A549 (cell line): Measurements from ENCODE around the gene MEPCE. TPM values are rescaled to one million over a fixed set of nuclear protein-coding genes. Genes with fewer than 3 reads are reported as not detected.
A peak's percentile ranks its signal among the peaks of the same experiment; 100 is the strongest.

Experiments
- ATAC-seq, 2 experiments: fragments of 200-7000 bp in 1 of 2; fragments of >200 bp in 1 of 2; cut with Nextera tagmentation in 1 of 2; cut with Tn5 transposase in 1 of 2; 3 replicates each; pipeline versions ENCODE4 v1.8.0 to v1.9.1; 2018 to 2020; ENCODE audit warnings: mild to moderate bottlenecking in 1 of 2, moderate library complexity in 1 of 2
- CTCF ChIA-PET: fragments of 300-600 bp; sonication (Branson Sonifier 250); formaldehyde crosslinking; extraction: SDS; loops from one replicate; lab custom pipeline; 2021; ENCODE audit warnings: antibody characterized with exemption, inconsistent platforms; lab: Yijun Ruan, JAX
- POLR2A ChIA-PET: fragments of 350-600 bp; formaldehyde crosslinking; extraction: SDS; loops from one replicate; lab custom pipeline; 2021; ENCODE audit warnings: antibody characterized with exemption, inconsistent platforms; lab: Yijun Ruan, JAX
- DNase-seq, 2 experiments: peaks; one replicate each; pipeline versions ENCODE4 v3.0.0 to v3.0.0-alpha.2; 2011 to 2016; ENCODE audit warnings: low read depth in 1 of 2, low spot score in 1 of 2
- FAIRE-seq: peaks from 2 replicates; lab custom pipeline; 2011; peaks lifted over from hg19 to GRCh38; lab: Jason Lieb, UNC
- H3K27ac ChIP-seq, 2 experiments: fragments of >200 bp; sonication (Bioruptor Twin); formaldehyde crosslinking; 3 replicates each; pipeline ENCODE4 v1.5.1; 2016 to 2017
- H3K4me1 ChIP-seq: fragments of >200 bp; sonication (Bioruptor Twin); formaldehyde crosslinking; 3 replicates; pipeline ENCODE4 v1.6.1; 2016
- H3K4me2 ChIP-seq: fragments of >200 bp; sonication (Bioruptor Twin); formaldehyde crosslinking; 3 replicates; pipeline ENCODE4 v1.6.1; 2016
- H3K4me3 ChIP-seq: fragments of >200 bp; sonication (Bioruptor Twin); formaldehyde crosslinking; 3 replicates; pipeline ENCODE4 v1.5.1; 2016
- H3K9me3 ChIP-seq: fragments of >200 bp; sonication (Bioruptor Twin); formaldehyde crosslinking; 3 replicates; pipeline ENCODE4 v1.6.1; 2016
- BCL3 ChIP-seq: fragments of >200 bp; sonication (Bioruptor Twin); formaldehyde crosslinking; IDR thresholded peaks from 3 replicates; pipeline ENCODE4 v1.6.1; 2016
- BHLHE40 ChIP-seq: IDR thresholded peaks from 2 replicates; pipeline ENCODE4 v1.6.1; 2012; ENCODE audit warnings: low read depth, low read length, inconsistent platforms
- CTCF ChIP-seq: fragments of >200 bp; sonication (Bioruptor Twin); formaldehyde crosslinking; IDR thresholded peaks from 3 replicates; pipeline ENCODE4 v1.5.1; 2016
- EHF ChIP-seq: fragments of 250-450 bp; sonication (Bioruptor Pico); IDR thresholded peaks from 2 replicates; pipeline ENCODE4 v1.5.0; 2020; ENCODE audit warnings: mild to moderate bottlenecking
- FOSB ChIP-seq: fragments of 250-450 bp; sonication (Bioruptor Pico); IDR thresholded peaks from 2 replicates; pipeline ENCODE4 v1.5.0; 2020; ENCODE audit warnings: mild to moderate bottlenecking, moderate library complexity
- GATA3 ChIP-seq: IDR thresholded peaks from 2 replicates; pipeline ENCODE4 v1.6.1; 2012; ENCODE audit warnings: borderline replicate concordance
- HOXA7 ChIP-seq: fragments of 250-450 bp; sonication (Bioruptor Pico); IDR thresholded peaks from 2 replicates; pipeline ENCODE4 v1.5.0; 2020; ENCODE audit warnings: mild to moderate bottlenecking, moderate library complexity
- KDM5A ChIP-seq: fragments of 200-600 bp; sonication (generic); IDR thresholded peaks from 2 replicates; pipeline ENCODE4 v1.6.1; 2016; ENCODE audit warnings: antibody characterized with exemption, mild to moderate bottlenecking
- MAFK ChIP-seq: fragments of 450-650 bp; IDR thresholded peaks from 2 replicates; pipeline ENCODE4 v1.6.1; 2014; ENCODE audit not compliant: partially characterized antibody
- MAX ChIP-seq: IDR thresholded peaks from 2 replicates; pipeline ENCODE4 v1.6.1; 2012
- MAZ ChIP-seq: fragments of 150-350 bp; IDR thresholded peaks from 2 replicates; pipeline ENCODE4 v1.6.1; 2014; ENCODE audit warnings: antibody characterized with exemption, low read depth, low read length, borderline replicate concordance
- MYC ChIP-seq: IDR thresholded peaks from 2 replicates; pipeline ENCODE4 v1.6.1; 2012; ENCODE audit warnings: mild to moderate bottlenecking, inconsistent platforms, low read length, improper control_type of control experiment, borderline replicate concordance
- NR3C1 ChIP-seq: fragments of >200 bp; sonication (Bioruptor Twin); formaldehyde crosslinking; IDR thresholded peaks from 3 replicates; pipeline ENCODE4 v1.6.1; 2017
- PHF8 ChIP-seq: fragments of 200-600 bp; sonication (generic); IDR thresholded peaks from 2 replicates; pipeline ENCODE4 v1.6.1; 2016; ENCODE audit warnings: low read depth, mild to moderate bottlenecking, antibody characterized with exemption, moderate library complexity, borderline replicate concordance
- RAD21 ChIP-seq, 2 experiments: fragments of >200 bp in 1 of 2; sonication (Bioruptor Twin) in 1 of 2; formaldehyde crosslinking in 1 of 2; IDR thresholded peaks in 1 of 2; conservative IDR thresholded peaks in 1 of 2; 2 replicates in 1 of 2; 3 replicates in 1 of 2; pipeline ENCODE4 v1.6.1; 2012 to 2018; ENCODE audit warnings: inconsistent platforms in 1 of 2
- RCOR1 ChIP-seq: fragments of 150-350 bp; IDR thresholded peaks from 2 replicates; pipeline ENCODE4 v1.6.1; 2014; ENCODE audit warnings: antibody characterized with exemption, low read length, low read depth
- SREBF2 ChIP-seq: fragments of 450-650 bp; IDR thresholded peaks from 2 replicates; pipeline ENCODE4 v1.6.1; 2014; ENCODE audit warnings: mild to moderate bottlenecking, moderate library complexity
- USF2 ChIP-seq: fragments of 450-650 bp; IDR thresholded peaks from 2 replicates; pipeline ENCODE4 v1.6.1; 2014; ENCODE audit warnings: antibody characterized with exemption
- ZSCAN20 ChIP-seq: fragments of 250-450 bp; sonication (Bioruptor Pico); IDR thresholded peaks from 2 replicates; pipeline ENCODE4 v1.8.0; 2022; ENCODE audit warnings: mild to moderate bottlenecking, moderate library complexity
- WGBS: methylation state at CpG from one replicate; pipeline ENCODE4 v1.1.6; 2017; ENCODE audit errors: missing lambda C conversion rate; 5-methylcytosine and 5-hydroxymethylcytosine counted together
- polyA plus RNA-seq, 4 experiments: library from polyadenylated mRNA; depleted of rRNA in 3 of 4; stranded (reverse); fragments of >200 nt; fragmentation: RNase III in 1 of 4; extraction: RNeasy Plus Mini Kit Qiagen cat#74134 plus additional on column Dnase treatment in 1 of 4; gene quantifications; 2 replicates in 3 of 4; 3 replicates in 1 of 4; pipeline ENCODE4 v1.2.3, GENCODE V29; 2011 to 2017

Gene MEPCE
- polyA plus RNA-seq, 2 of the 4 experiments (the other 2 are of a cell fraction), result 10.0 to 38.4 TPM

GRCh38 chr7:100423315-100423714 is 6.3 kb upstream of the MEPCE start:
- Histone ChIP-seq H3K9me3 (peaks cover 5% of the 10 kb centered on the region; the same call in 1 of the 3 replicates), H3K4me3 (no peak overlapping the region), H3K4me1 (0 out of 3 replicates have a peak, but pooled peaks cover 3% of the 10 kb centered on the region)
- no peak for FAIRE-seq
- WGBS, result 68% methylated on average over 6 of the region's 6 CpGs
- TF ChIP-seq ZSCAN20 (CRISPR knock-in tag), result no peak
- TF ChIP-seq NR3C1, result no peak
- TF ChIP-seq SREBF2, result no peak
- no peak for TF ChIP-seq PHF8
- no peak for TF ChIP-seq BCL3
- TF ChIP-seq MAX, result no peak
- no peak for TF ChIP-seq MAFK
- TF ChIP-seq GATA3, result no peak
- no peak for TF ChIP-seq MYC
- no peak for TF ChIP-seq MAZ
- no peak for TF ChIP-seq HOXA7 (CRISPR knock-in tag)
- TF ChIP-seq, all 56 proteins: peak for 0
- no peak overlapping the region for H3K4me2 ChIP-seq
- no peak for DNase-seq
- ChIA-PET POLR2A (no interaction called here), CTCF (interaction anchor here (0.8 to 1.4 kb wide), 2 partner anchors 27 to 77 kb away, joined by 3 read pairs; no protein-coding TSS in a partner anchor)
- no peak for ATAC-seq
- H3K27ac ChIP-seq, result no peak overlapping the region

GRCh38 chr7:100425347-100425746 is 4.3 kb upstream of the MEPCE start:
- peak; percentile 56 for TF ChIP-seq MAFK
- no peak for TF ChIP-seq EHF (CRISPR knock-in tag)
- no peak for TF ChIP-seq RAD21 (conservative IDR thresholded peaks at IDR 0.05 in 1 of 2, IDR thresholded peaks at IDR 0.05 in 1 of 2)
- Histone ChIP-seq H3K4me3 (no peak overlapping the region), H3K9me3 (peaks cover 5% of the 10 kb centered on the region; the same call in 1 of the 3 replicates), H3K4me1 (0 out of 3 replicates have a peak, but pooled peaks cover 4% of the 10 kb centered on the region), H3K4me2 (no peak overlapping the region), H3K27ac (no peak overlapping the region)
- DNase-seq (no peak), FAIRE-seq (no peak), ATAC-seq (no peak)
- WGBS, result 33% methylated on average over 1 of the region's 1 CpG
- POLR2A ChIA-PET, result no interaction called here
- CTCF ChIA-PET, result interaction anchor here (0.9 to 1.7 kb wide), 2 partner anchors 9 to 18 kb away, joined by 3 to 4 read pairs; no protein-coding TSS in a partner anchor

GRCh38 chr7:100426516-100426915 is 3.1 kb upstream of the MEPCE start:
- H3K4me3 ChIP-seq, result no peak overlapping the region
- peaks cover 5% of the 10 kb centered on the region; the same call in 1 of the 3 replicates for H3K9me3 ChIP-seq
- H3K4me2 ChIP-seq, result no peak overlapping the region
- no peak for TF ChIP-seq KDM5A
- TF ChIP-seq ZSCAN20 (CRISPR knock-in tag), result no peak
- TF ChIP-seq BHLHE40, result no peak
- no peak for TF ChIP-seq CTCF
- TF ChIP-seq FOSB (CRISPR knock-in tag), result no peak
- TF ChIP-seq USF2, result no peak
- no peak for TF ChIP-seq RCOR1
- no peak for TF ChIP-seq MAZ
- POLR2A ChIA-PET, result no interaction called here
- H3K4me1 ChIP-seq, result peaks cover 15% of the 10 kb centered on the region; the same call in 2 of the 3 replicates
- FAIRE-seq, result no peak
- no peak for DNase-seq
- no peak overlapping the region for H3K27ac ChIP-seq
- no peak for ATAC-seq
- CTCF ChIA-PET, result no interaction called here
